Measurements from ENCODE around the gene TANC1. TPM values are rescaled to one million over a fixed set of nuclear protein-coding genes. Genes with fewer than 3 reads are reported as not detected.
A peak's percentile ranks its signal among the peaks of the same experiment; 100 is the strongest.

TANC1 gene
- total RNA-seq, 6 donors from 2014 or later, result 41.6 to 101 (median 75.5) TPM

DNA sequence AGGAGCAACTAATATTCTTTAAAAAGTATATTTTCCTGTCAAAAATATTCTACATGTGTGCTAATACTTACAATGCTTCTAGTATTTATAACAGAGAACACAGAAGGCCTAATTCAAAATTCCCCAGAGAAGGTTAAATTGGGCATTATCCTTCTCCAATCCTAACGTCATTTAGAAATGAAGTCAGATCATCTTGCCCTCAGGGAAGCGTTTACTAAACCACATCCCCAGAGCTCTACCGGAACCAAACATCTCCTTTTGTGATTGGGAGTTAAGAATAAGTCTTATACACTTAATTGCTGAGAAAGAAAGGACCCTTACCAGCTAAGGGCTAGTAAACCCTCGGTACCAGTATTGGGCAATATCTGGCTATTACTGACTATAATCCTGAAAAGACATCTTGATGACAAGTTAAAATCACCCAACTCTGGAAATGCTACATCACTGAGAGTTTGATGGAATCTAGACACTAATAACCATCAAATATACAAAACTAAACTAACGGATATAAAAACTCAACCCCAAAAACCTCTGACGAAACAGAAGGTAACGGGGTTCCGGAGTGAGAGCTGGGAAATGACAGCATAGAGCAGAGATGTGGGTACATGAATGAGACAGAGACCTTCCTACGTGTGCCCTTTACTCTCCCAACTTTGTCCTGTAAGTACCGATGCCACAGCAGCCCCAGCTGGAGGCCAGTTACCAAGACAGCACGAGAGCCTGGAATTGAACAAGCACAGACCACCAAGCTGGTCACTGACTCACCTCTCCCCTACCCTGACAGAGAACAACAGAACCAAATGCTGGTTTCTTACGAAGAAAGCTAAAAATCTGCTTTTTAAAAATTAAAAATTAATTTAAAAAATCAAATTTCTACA, 283.1 kb downstream of the TANC1 start:
- TF ChIP-seq POLR2AphosphoS5 (IDR thresholded peaks at IDR 0.05), result no peak
- TF ChIP-seq, protein P1, sequence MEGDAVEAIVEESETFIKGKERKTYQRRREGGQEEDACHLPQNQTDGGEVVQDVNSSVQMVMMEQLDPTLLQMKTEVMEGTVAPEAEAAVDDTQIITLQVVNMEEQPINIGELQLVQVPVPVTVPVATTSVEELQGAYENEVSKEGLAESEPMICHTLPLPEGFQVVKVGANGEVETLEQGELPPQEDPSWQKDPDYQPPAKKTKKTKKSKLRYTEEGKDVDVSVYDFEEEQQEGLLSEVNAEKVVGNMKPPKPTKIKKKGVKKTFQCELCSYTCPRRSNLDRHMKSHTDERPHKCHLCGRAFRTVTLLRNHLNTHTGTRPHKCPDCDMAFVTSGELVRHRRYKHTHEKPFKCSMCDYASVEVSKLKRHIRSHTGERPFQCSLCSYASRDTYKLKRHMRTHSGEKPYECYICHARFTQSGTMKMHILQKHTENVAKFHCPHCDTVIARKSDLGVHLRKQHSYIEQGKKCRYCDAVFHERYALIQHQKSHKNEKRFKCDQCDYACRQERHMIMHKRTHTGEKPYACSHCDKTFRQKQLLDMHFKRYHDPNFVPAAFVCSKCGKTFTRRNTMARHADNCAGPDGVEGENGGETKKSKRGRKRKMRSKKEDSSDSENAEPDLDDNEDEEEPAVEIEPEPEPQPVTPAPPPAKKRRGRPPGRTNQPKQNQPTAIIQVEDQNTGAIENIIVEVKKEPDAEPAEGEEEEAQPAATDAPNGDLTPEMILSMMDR (IDR thresholded peaks at IDR 0.05), result no peak
- TF ChIP-seq EP300 (IDR thresholded peaks at IDR 0.05), result no peak
- TF ChIP-seq POLR2A (IDR thresholded peaks at IDR 0.05), result no peak
- Histone ChIP-seq H3K4me3 (no peak overlapping the region), H3K36me3 (peaks cover 0 to 9% (median 0%) of the 10 kb centered on the region in 4 donors), H3K27me3 (no peaks in the 10 kb centered on the region), H3K4me1 (peaks cover 7 to 21% (median 19%) of the 10 kb centered on the region in 4 donors), H3K27ac (peak overlapping the region in 2 of 4 donors; percentile 81 to 85), H3K9me3 (peaks cover 0 to 4% (median 0%) of the 10 kb centered on the region in 4 donors)
- DNase-seq (no peak), ATAC-seq (ENCODE audit: low FRiP score in 2 of 2) (no peak)
- 81 to 85% methylated on average over 12 of the region's 12 CpGs for WGBS, 2 donors

- H3K4me1 ChIP-seq, result peaks cover 7 to 21% (median 19%) of the 10 kb centered on the region in 4 donors
- H3K4me3 ChIP-seq, result no peak overlapping the region
- no peak overlapping the region for H3K27ac ChIP-seq
- WGBS, 2 donors, result 86 to 91% methylated on average over 4 of the region's 4 CpGs
- H3K27me3 ChIP-seq, result no peaks in the 10 kb centered on the region
- ATAC-seq (ENCODE audit: low FRiP score in 2 of 2) (no peak), DNase-seq (no peak)
- TF ChIP-seq POLR2AphosphoS5 (IDR thresholded peaks at IDR 0.05) (no peak), POLR2A (IDR thresholded peaks at IDR 0.05) (no peak), EP300 (IDR thresholded peaks at IDR 0.05) (no peak)
- TF ChIP-seq, protein P1 (IDR thresholded peaks at IDR 0.05), result no peak
- no peaks in the 10 kb centered on the region for H3K9me3 ChIP-seq
- peaks cover 0 to 10% (median 0%) of the 10 kb centered on the region in 4 donors for H3K36me3 ChIP-seq
Measured at GRCh38 chr2:159252905-159253304, 284.5 kb downstream of the TANC1 start.

DNA sequence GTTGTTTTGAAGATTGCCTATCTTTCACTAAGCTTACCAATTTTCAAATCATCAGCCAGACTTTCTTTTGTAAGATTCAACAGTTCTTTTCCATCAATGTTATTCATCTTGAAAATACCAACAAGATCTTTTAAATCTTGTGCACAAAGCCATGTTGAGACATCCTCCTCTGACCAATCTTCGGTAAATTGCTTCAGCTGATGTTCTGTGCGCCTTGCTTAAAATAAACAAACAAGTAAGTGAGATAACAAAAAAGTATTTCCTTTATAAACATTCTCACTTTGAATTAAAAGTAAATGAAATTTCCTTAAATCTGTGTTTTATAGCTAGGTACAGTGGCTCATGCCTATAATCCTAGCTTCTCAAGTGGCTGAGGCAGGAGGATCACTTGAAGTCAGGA, 287.7 kb downstream of the TANC1 start:
- ATAC-seq (ENCODE audit: low FRiP score in 2 of 2), result no peak
- WGBS, 2 donors, result 38 to 67% methylated on average over 2 of the region's 2 CpGs
- DNase-seq, result no peak
- Histone ChIP-seq H3K4me3 (no peak overlapping the region), H3K4me1 (peaks cover 0 to 2% (median under 1%) of the 10 kb centered on the region in 4 donors), H3K9me3 (no peaks in the 10 kb centered on the region), H3K27ac (no peak overlapping the region), H3K36me3 (peaks cover 0 to 10% (median 0%) of the 10 kb centered on the region in 4 donors), H3K27me3 (no peaks in the 10 kb centered on the region)
- no peak for TF ChIP-seq POLR2AphosphoS5 (IDR thresholded peaks at IDR 0.05)
- TF ChIP-seq POLR2A (IDR thresholded peaks at IDR 0.05), result no peak
- peak in 1 of 4 donors; percentile 11 for TF ChIP-seq EP300 (IDR thresholded peaks at IDR 0.05)

DNA sequence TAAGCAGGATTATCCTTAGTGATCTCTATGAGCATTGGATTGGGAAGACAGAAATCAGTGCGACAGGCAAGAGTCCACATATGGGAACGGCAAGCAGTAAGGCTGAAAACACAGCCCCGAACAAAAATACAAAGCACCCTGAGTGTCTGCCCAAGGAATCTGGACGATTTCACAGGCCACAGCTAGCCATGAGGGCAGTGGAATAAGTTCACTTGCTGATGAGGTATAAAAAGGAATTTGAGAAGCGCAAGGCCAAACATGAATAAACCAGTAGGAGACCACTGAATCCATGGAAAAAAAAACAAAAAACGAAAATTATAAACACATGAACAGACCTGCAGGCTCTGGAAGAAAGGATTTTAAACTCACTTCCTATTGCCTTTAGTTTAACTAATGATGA, 293.8 kb downstream of the TANC1 start:
- Histone ChIP-seq H3K36me3 (peaks cover 0 to 7% (median 2%) of the 10 kb centered on the region in 4 donors), H3K4me1 (no peaks in the 10 kb centered on the region), H3K9me3 (no peaks in the 10 kb centered on the region), H3K4me3 (no peak overlapping the region), H3K27ac (no peak overlapping the region), H3K27me3 (no peaks in the 10 kb centered on the region)
- DNase-seq (no peak), ATAC-seq (ENCODE audit: low FRiP score in 2 of 2) (no peak)
- WGBS, 2 donors, result 83 to 85% methylated on average over 6 of the region's 6 CpGs
- TF ChIP-seq POLR2A (IDR thresholded peaks at IDR 0.05), result no peak
- TF ChIP-seq EP300 (IDR thresholded peaks at IDR 0.05), result no peak
- TF ChIP-seq POLR2AphosphoS5 (IDR thresholded peaks at IDR 0.05), result no peak

- no peak for ATAC-seq (ENCODE audit: low FRiP score in 2 of 2)
- TF ChIP-seq, protein P1 (IDR thresholded peaks at IDR 0.05), result no peak
- TF ChIP-seq POLR2A (IDR thresholded peaks at IDR 0.05) (no peak), POLR2AphosphoS5 (IDR thresholded peaks at IDR 0.05) (no peak), EP300 (IDR thresholded peaks at IDR 0.05) (no peak)
Measured at GRCh38 chr2:159262904-159263303, 294.5 kb downstream of the TANC1 start.

More at GRCh38 chr2:159262904-159263303, 294.5 kb downstream of the TANC1 start:
- DNase-seq, result no peak
- Histone ChIP-seq H3K4me3 (no peak overlapping the region), H3K9me3 (no peaks in the 10 kb centered on the region), H3K27me3 (no peaks in the 10 kb centered on the region), H3K27ac (no peak overlapping the region), H3K36me3 (peaks cover 0 to 7% (median 0%) of the 10 kb centered on the region in 4 donors), H3K4me1 (no peaks in the 10 kb centered on the region)
- WGBS, 2 donors, result 59 to 95% methylated on average over 5 of the region's 5 CpGs
